ENCODE measurements around the gene ARHGAP15.

- TF ChIP-seq CTCF (IDR thresholded peaks at IDR 0.05; ENCODE audit: low read depth, low read length, poor library complexity, severe bottlenecking) (no peak), EZH2phosphoT487 (IDR thresholded peaks at IDR 0.05; ENCODE audit: borderline replicate concordance, low read length) (no peak)
These were observed 344.6 kb downstream of the ARHGAP15 start for GRCh38 chr2:143473820-143474219.
